Epithelial cell of esophagus (primary cell): ENCODE data around the gene ZNF646.
"Not testable (repeated sequence)": the region's sequence is repeated elsewhere in the genome, so short reads cannot be mapped to it uniquely, and the experiment has no call there.

Source experiments
- DNase-seq: peaks from one replicate; pipeline ENCODE4 v3.0.0; 2010; ENCODE audit warnings: low read depth
- H3K4me3 ChIP-seq: 2 replicates; pipeline ENCODE4 v1.5.1; 2011; ENCODE audit warnings: mild to moderate bottlenecking, low read length, control low read depth
- TF ChIP-seq, protein P1 (sequence below): IDR thresholded peaks from 2 replicates; pipeline ENCODE4 v1.5.1; 2011; ENCODE audit warnings: low read depth, mild to moderate bottlenecking, low read length, control low read depth, inconsistent platforms; ENCODE audit not compliant: insufficient read depth; ENCODE audit errors: missing control alignments

Gene ZNF646

GRCh38 chr16:31099860-31100638, 25.8 kb downstream of the ZNF646 start:
- H3K4me3 ChIP-seq: no peak overlapping the region
- TF ChIP-seq, protein P1, sequence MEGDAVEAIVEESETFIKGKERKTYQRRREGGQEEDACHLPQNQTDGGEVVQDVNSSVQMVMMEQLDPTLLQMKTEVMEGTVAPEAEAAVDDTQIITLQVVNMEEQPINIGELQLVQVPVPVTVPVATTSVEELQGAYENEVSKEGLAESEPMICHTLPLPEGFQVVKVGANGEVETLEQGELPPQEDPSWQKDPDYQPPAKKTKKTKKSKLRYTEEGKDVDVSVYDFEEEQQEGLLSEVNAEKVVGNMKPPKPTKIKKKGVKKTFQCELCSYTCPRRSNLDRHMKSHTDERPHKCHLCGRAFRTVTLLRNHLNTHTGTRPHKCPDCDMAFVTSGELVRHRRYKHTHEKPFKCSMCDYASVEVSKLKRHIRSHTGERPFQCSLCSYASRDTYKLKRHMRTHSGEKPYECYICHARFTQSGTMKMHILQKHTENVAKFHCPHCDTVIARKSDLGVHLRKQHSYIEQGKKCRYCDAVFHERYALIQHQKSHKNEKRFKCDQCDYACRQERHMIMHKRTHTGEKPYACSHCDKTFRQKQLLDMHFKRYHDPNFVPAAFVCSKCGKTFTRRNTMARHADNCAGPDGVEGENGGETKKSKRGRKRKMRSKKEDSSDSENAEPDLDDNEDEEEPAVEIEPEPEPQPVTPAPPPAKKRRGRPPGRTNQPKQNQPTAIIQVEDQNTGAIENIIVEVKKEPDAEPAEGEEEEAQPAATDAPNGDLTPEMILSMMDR: no peak
- peak; percentile 36 for DNase-seq

DNA sequence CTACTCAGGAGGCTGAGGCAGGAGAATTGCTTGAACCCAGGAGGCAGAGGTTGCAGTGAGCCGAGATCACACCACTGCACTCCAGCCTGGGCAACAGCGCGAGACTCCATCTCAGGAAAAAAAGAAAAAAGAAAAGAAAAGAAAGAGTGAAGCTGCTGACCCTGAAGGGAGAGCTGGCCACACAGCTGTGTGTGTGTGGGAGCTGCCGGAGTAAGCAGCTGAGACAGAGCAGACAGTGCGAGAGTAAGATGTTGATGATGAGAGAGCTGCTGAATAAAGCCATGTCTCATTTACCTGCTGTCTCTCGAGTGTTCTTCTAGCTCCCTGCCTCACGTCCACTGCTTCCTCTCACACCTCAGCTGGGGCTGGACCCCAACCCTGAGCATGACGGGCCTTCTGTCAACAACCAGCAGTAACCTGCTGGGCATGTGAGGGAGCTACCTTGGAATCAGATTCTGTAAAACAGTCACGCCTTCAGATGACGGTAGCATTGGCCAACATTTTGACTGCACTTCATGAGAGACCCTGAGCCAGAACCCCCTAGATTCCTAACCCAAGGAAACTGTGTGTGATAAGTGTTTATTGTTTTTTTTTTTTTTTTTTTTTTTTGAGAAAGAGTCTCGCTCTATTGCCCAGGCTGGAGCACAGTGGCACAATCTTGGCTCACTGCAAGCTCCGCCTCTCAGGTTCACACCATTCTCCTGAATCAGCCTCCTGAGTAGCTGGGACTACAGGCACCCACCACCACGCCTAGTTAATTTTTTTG, 26.8 kb downstream of the ZNF646 start:
- not testable (repeated sequence) for DNase-seq, H3K4me3 ChIP-seq

- H3K4me3 ChIP-seq: no peak overlapping the region
Measured at GRCh38 chr16:31105677-31106213, 31.5 kb downstream of the ZNF646 start.

GRCh38 chr16:31106509-31107464, 32.6 kb downstream of the ZNF646 start:
- no peak for DNase-seq
- H3K4me3 ChIP-seq: no peak overlapping the region
- TF ChIP-seq, protein P1: no peak

More at GRCh38 chr16:31105677-31106213, 31.5 kb downstream of the ZNF646 start:
- TF ChIP-seq, protein P1: peak; percentile 68
- peak; percentile 44 for DNase-seq

DNA sequence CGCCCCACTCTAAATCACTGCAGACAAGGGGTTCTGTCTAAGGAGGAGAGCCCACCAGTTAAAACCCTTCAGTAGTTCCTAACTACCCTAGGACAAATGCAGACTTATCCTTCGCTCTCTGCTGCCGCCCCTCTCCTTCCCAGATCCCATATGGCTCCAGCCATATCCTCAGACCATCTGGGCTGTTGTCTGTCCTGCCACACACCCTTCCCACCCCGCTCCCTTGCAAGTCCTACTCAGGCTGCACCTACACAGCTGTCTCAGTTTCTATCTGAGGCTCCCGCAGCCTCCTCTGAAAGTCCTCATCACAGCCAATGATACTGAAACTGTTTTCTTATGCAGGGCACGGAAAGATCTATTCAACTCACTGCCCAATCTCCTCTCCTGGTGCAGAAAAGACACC, 33.2 kb downstream of the ZNF646 start:
- TF ChIP-seq, protein P1: no peak
- DNase-seq: no peak

GRCh38 chr16:31108035-31108793, 34.0 kb downstream of the ZNF646 start, which contains the start of gene BCKDK:
Gene BCKDK (plus strand): TSS chr16:31108386. CDS start chr16:31109224, 838 bp downstream.
- peak within 1 kb of the TSS; percentile 73 for H3K4me3 ChIP-seq
- TF ChIP-seq, protein P1: no peak
- peak; percentile 69 for DNase-seq

More for the DNA sequence above, 33.2 kb downstream of the ZNF646 start:
- H3K4me3 ChIP-seq: no peak overlapping the region
